NCI-H82 treated with DMSO at 0.1 percent for 48 hours (cell line): ENCODE measurements around the gene NOXRED1.

Experiments
- DNase-seq: peaks from one replicate; lab custom pipeline; 2025; ENCODE audit not compliant: unreplicated experiment; lab: John Stamatoyannopoulos, UW

Gene NOXRED1

GRCh38 chr14:77344377-77344996 lies 78.8 kb downstream of the NOXRED1 start:
- no peak for DNase-seq
